Kidney (tissue), 14 donors: ENCODE data around the gene ADRA2B. TPM values are rescaled to one million over a fixed set of nuclear protein-coding genes. Genes with fewer than 3 reads are reported as not detected.

ENCODE experiments used
- DNase-seq, 5 donors: peaks; one replicate each; pipeline ENCODE4 v3.0.0-alpha.2; 2013 to 2020
- FAIRE-seq: peaks from 2 replicates; lab custom pipeline; 2012; peaks lifted over from hg19 to GRCh38; lab: Jason Lieb, UNC
- H3K27ac ChIP-seq, 2 donors: one replicate each; pipeline ENCODE4 v1.7.0; 2013; ENCODE audit warnings: low read depth in 2 of 2, low read length in 2 of 2, inconsistent platforms in 1 of 2
- H3K27me3 ChIP-seq: one replicate; pipeline ENCODE4 v1.7.1; 2013; ENCODE audit warnings: low read length, inconsistent platforms; ENCODE audit not compliant: control insufficient read depth, insufficient read depth
- H3K36me3 ChIP-seq, 3 donors: one replicate each; pipeline versions ENCODE4 v1.7.0 to v1.7.1; 2013; ENCODE audit warnings: low read length in 3 of 3, control low read depth in 1 of 3, inconsistent platforms in 1 of 3; ENCODE audit not compliant: insufficient read depth in 3 of 3, control insufficient read depth in 2 of 3
- H3K4me1 ChIP-seq, 3 donors: one replicate each; pipeline versions ENCODE4 v1.7.0 to v1.7.1; 2013; ENCODE audit warnings: low read length in 3 of 3, inconsistent platforms in 1 of 3, low read depth in 1 of 3; ENCODE audit not compliant: control insufficient read depth in 2 of 3, insufficient read depth in 2 of 3
- H3K4me3 ChIP-seq, 3 donors: one replicate each; pipeline versions ENCODE4 v1.7.0 to v1.8.1; 2013; ENCODE audit warnings: low read length in 3 of 3, control low read depth in 1 of 3, inconsistent platforms in 1 of 3
- H3K9ac ChIP-seq, 3 donors: one replicate each; pipeline versions ENCODE4 v1.7.0 to v1.7.1; 2013; ENCODE audit warnings: low read length in 3 of 3, control low read depth in 1 of 3, inconsistent platforms in 1 of 3
- H3K9me3 ChIP-seq, 3 donors: one replicate each; pipeline versions ENCODE4 v1.7.0 to v1.7.1; 2013; ENCODE audit warnings: low read length in 3 of 3, control low read depth in 1 of 3, inconsistent platforms in 1 of 3; ENCODE audit not compliant: control insufficient read depth in 2 of 3, insufficient read depth in 1 of 3
- CTCF ChIP-seq: IDR thresholded peaks from 3 replicates; pipeline ENCODE4 v1.5.1; 2012; ENCODE audit warnings: mild to moderate bottlenecking, moderate library complexity, borderline replicate concordance; ENCODE audit not compliant: insufficient read depth; ENCODE audit errors: extremely low read depth
- intact Hi-C: fragments of 100-400 bp; cut with DNase I; formaldehyde crosslinking; loops from one replicate; pipeline ENCODE4 v1.11.1; 2022
- polyA plus RNA-seq: library from polyadenylated mRNA; stranded (reverse); fragments of 350-450 nt; fragmentation: Illumina TruSeq; extraction: RNeasy Lipid Tissue Mini Kit (QIAGEN cat#74804); gene quantifications from one replicate; pipeline ENCODE4 v1.2.3, GENCODE V29; 2014; ENCODE audit warnings: low read depth, low replicate concordance; ENCODE audit not compliant: insufficient read depth
- total RNA-seq: library from RNA; stranded (reverse); fragmentation: NEBNext Ultra II Directional; extraction: Animal tissue kit (Norgen Biotek cat#: 25700); gene quantifications from one replicate; pipeline ENCODE4 v1.2.1, GENCODE V29; 2021
- donor health status: control.
- donor health status: control.
- donor health status: control.
- donor health status: control.
- donor health status: control.
- donor health status: DM: yes; HTN: yes; CAD: no.
- donor health status: Normal renal cell carcinoma (clear cell type).

Gene ADRA2B
- total and polyA plus RNA-seq, 2 donors from 2014 or later: 1.4 to 4.8 TPM

- no peak overlapping the region for H3K4me3 ChIP-seq
- H3K9ac ChIP-seq: no peak overlapping the region
- peaks cover 0 to 15% (median under 1%) of the 10 kb centered on the region in 3 donors for H3K4me1 ChIP-seq
- FAIRE-seq (no peak), DNase-seq (peak in 2 of 5 donors; percentile 52 to 55)
- TF ChIP-seq CTCF: no peak
- peaks cover 0 to 6% (median 0%) of the 10 kb centered on the region in 3 donors for H3K9me3 ChIP-seq
- H3K27me3 ChIP-seq: no peaks in the 10 kb centered on the region
- intact Hi-C loops: no loop called here
- H3K27ac ChIP-seq: no peak overlapping the region
- no peaks in the 10 kb centered on the region for H3K36me3 ChIP-seq
Measured at GRCh38 chr2:96104487-96104861, 11.9 kb downstream of the ADRA2B start.

GRCh38 chr2:96103761-96104486 is 12.4 kb downstream of the ADRA2B start:
- DNase-seq: peak; percentile 8 to 63 (median 52)
- intact Hi-C loops: no loop called here

GRCh38 chr2:96103187-96103601 is 13.2 kb downstream of the ADRA2B start:
- H3K9ac ChIP-seq: no peak overlapping the region
- H3K4me3 ChIP-seq: no peak overlapping the region
- intact Hi-C loops: no loop called here
- no peak overlapping the region for H3K27ac ChIP-seq
- no peak for FAIRE-seq
- peaks cover 0 to 22% (median 13%) of the 10 kb centered on the region in 3 donors for H3K4me1 ChIP-seq
- TF ChIP-seq CTCF: no peak
- peaks cover 0 to 6% (median 0%) of the 10 kb centered on the region in 3 donors for H3K9me3 ChIP-seq
- H3K36me3 ChIP-seq: no peaks in the 10 kb centered on the region
- no peaks in the 10 kb centered on the region for H3K27me3 ChIP-seq
- peak in 3 of 5 donors; percentile 6 to 58 (median 40) for DNase-seq

More at GRCh38 chr2:96103761-96104486, 12.4 kb downstream of the ADRA2B start:
- Histone ChIP-seq H3K4me3 (no peak overlapping the region), H3K9ac (no peak overlapping the region), H3K36me3 (no peaks in the 10 kb centered on the region), H3K27ac (no peak overlapping the region), H3K4me1 (peaks cover 0 to 16% (median 6%) of the 10 kb centered on the region in 3 donors), H3K27me3 (no peaks in the 10 kb centered on the region), H3K9me3 (peaks cover 0 to 6% (median 0%) of the 10 kb centered on the region in 3 donors)
- FAIRE-seq: no peak
- no peak for TF ChIP-seq CTCF
